HG02759 (cell line): ENCODE data around the gene DIP2C.

Source experiments
- ATAC-seq: cut with Tn5 transposase; IDR thresholded peaks from one replicate; pipeline ENCODE4 v1.9.1; 2021; ENCODE audit warnings: mild to moderate bottlenecking, moderate library complexity; ENCODE audit not compliant: unreplicated experiment

The DIP2C gene

DNA sequence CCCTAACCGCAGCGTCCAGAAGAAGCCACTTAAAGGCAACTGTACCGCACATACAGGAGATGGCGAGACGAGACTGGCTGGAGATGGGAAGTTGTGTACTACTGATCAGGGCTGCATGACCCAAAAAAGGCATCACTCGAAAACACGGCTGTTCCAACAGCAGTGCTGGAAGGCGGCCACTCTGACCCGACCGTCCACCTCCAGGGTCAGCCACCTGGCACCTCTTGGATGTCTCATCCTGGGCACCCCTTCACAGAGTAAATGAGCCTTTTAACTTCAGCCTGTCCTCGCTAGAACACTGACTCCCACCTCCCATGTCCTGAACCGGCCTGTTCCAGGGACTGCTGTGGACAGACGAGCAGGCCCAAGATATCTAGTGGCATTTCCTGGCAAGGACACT, 180.7 kb downstream of the DIP2C start:
- ATAC-seq = no peak

GRCh38 chr10:507908-508444, 181.5 kb downstream of the DIP2C start:
- ATAC-seq = no peak

DNA sequence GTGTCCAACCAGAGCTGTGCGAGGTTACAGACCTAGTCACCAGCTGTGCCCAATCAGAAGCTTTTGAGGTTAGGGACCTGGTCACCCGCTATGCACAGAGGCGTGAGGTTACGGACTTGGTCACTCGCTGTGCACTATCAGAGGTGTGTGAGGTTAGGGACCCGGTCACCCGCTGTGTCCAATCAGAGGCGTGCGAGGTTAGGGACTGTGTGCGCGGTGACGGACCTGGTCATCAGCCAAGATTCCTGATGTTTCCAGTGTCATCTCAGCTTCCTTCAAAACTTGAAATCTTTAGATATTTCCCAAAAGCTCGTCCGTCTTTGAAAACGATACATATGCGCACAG, 182.1 kb downstream of the DIP2C start:
- ATAC-seq = no peak

- ATAC-seq = no peak
Measured at GRCh38 chr10:506451-507354, 182.8 kb downstream of the DIP2C start.

DNA sequence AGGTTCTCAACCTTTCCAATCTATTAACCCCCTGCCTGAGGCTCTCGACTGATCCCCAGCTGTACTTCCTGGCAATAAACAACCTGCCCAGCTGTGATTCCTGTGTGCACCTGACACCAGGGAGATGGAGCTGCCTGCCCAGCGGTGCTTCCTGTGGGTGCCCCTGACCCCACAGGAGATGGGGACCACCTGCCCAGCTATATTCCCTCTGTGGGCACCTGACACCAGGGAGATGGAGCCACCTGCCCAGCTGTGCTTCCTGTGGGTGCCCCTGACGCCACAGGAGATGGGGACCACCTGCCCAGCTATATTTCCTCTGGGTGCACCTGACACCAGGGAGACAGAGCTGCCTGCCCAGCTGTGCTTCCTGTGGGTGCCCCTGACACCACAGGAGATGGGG, 184.0 kb downstream of the DIP2C start:
- ATAC-seq = no peak

- ATAC-seq = no peak
Measured at GRCh38 chr10:504806-505205, 184.7 kb downstream of the DIP2C start.

- ATAC-seq = no peak
Measured at GRCh38 chr10:504121-504611, 185.3 kb downstream of the DIP2C start.

DNA sequence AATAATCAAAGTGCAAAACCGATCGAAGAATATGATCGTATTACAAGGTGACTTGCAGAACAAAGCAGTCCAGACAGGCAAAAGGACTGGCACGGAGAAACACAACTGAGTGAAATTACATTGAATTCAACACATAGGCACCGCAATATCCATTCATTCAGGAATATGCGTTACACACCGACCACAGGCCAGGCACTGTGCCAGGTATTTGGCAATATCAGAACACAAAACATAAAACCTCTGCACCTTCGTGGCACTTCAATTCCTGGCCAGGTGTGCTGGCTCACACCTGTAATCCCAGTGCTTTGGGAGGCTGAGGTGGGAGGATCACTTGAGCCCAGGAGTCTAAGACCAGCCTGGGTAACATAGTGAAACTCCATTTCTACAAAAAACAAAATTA, 187.9 kb downstream of the DIP2C start:
- no peak for ATAC-seq

GRCh38 chr10:500876-501275, 188.6 kb downstream of the DIP2C start:
- ATAC-seq = no peak

DNA sequence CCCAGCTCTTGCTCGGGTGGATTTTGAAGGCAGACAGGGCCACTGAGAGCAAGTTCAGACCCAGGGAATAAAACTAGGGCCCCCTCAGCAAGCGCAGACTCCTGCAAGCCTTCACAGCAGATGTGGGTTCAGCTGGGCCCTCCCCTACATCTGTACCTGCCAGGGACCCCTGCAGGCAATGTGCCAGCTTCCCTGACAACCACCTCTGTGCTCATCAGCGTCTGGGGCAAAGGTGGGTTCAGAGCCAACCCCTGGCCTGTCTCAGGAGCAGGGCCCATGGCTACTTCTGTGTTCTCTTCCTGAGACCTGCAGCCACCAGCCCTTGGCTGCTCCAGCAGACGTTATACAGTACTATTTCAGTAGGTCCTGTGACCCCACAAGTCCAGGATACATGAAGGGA, 189.5 kb downstream of the DIP2C start:
- ATAC-seq = no peak

DNA sequence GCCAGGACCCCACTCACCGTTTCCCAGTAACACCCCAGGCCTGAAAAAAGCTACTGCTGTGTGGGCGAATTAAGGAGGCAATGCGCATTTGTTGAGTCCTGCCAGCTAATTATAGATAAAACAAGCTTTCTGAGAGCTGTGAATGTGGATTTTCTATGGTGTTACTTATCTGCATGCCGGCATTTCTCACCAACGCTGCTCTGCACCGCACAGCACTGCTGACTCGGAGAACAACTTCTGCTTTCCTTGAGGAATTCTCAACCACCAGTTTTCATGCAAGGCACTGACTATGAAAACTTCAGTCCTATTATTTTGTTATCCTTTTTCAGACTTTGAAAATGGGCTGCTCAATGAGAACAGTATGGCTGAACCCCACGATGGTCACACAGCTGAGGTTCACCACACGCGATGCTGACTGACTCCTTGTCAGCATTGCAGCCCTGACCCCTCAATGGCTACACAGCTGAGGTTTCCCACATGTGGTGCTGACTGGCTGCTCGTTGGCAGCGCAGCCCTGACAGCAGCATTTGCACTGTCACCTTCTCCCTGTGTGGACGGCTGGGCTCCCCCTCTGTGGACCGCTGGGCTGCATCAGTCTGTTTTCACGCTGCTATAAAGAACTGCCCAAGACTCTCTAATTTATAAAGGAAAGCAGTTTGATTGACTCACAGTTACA, 190.6 kb downstream of the DIP2C start:
- ATAC-seq = no peak

DNA sequence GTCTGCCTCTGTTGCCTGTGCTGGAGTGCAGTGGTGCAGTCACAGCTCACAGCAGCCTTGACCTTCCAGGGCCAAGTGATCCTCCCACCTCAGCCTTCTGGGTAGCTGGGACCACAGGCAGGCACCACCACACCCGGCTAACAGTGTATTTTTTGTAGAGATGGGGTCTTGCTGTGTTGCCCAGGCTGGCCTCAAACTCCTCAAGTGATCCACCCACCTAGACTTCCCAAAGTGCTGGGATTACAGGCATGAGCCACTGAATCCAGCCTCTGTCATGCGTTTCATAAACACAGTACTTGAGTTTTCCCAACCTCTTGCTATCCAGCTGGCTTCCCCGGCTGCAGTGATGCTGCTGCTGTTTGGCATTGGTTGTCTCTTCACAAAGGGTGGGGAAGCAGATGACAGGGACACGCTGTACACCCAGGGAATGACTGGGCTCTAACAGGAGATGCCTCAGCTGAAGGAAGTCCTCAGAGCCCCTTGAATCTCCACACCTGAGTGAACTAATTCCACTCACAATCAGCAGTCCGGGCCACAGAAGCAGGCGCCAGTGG, 191.5 kb downstream of the DIP2C start:
- ATAC-seq = no peak

DNA sequence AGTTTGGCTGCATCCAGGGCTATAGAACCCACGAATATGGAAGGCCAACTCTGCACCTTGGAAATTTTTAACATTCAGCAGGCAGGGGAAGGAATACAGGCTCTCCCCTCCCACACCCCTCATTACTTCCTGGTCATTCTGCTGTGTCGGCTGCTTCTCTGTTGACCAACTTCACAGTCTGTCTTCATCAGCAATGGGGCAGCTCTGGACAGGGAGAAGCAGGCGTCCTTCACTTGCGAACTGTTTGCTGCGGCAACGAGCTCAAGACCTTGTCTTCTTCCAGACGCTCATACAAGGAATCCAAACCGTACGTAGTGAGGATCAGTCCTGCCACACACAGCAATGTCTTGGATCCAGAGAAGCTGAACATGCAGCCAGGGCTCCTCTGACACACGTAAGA, 192.2 kb downstream of the DIP2C start:
- no peak for ATAC-seq

DNA sequence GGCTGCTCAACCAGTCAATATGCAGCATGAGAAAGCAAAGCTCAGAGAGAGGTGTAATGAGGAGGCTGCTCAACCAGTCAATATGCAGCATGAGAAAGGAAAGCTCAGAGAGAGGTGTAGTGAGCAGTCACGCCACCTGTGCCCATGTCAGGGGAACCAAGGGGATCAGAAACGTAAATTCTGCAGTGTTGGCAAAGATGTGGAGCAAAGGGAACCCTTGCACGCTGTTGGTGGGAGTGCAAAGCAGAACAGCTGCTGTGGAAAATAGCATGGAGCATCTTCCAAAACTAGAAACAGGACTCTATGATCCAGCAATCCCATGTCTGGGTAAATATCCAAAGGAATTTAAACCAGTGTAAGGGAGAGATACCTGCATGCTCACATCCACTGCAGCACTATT, 194.9 kb downstream of the DIP2C start:
- ATAC-seq = no peak

DNA sequence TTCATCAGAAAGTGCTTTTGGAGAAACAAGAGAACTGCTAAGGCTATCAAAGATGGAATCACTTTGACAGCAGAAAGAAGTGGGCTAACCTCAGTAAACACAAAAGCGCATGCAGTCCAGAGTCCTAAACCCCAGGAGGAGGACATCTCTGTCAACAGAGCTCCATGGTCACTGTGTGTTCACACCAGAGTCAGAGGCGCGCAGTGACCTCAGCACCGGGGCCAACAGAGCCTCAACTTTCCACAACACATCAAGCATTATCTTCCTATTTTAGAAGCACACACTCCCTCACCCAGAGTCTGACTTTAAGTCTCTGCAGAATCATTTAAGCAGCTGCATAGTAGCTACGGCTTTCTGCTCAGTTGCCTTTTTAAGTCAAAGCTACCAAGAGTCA, 195.3 kb downstream of the DIP2C start:
- no peak for ATAC-seq

DNA sequence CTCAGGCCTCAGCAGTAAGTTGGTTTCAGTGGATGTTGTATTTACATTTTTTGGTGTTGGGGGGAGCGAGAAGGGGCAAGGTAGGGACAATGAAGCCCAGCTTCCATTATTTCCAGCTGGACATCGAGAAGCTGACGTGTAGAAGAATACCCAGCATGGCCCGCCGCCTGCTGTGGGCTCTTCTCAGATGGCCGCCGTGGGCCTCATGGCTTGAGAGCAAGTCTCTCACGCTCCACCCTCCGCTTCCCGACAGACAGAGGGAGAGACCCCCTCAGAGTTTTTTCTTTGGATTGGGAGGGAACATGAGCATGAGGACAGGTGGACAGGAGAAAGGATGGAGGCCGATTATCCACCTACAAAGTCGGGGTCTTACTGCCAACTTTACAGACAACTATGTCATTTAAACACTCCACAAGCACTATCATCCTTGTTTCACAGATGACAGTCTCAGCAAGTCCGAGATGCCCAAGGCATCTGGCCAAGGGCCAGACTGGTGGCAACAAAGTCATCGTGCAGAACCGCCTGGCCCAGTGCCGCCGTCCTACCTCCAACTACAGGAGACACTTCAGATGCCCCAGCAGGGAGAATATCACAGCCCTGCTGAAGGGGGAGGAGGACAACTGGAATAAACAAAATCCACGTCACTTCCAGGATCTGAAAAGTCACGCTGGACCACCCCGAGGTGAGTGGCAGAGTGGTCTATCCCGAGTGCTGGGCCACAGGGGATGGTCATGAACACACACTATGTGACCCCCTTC, 195.9 kb downstream of the DIP2C start:
- ATAC-seq = no peak

DNA sequence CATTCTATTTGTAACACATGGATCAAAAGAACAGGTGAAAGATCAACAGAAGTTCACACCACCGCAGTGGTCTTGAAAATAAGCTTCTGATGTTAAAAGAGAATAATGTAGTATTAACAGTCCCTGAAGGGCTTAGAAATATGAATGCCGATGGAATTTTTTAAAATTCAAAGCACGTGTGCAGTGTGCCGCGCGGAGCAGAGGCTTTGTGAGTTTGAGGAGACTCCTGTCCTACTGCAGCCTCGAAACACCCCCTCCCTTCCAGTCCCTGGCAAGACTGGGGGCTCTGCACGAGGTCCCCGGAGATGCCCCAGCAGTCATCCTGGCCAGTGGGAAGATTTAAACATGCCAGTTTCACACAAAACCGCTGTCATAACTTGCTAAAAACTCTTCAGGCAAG, 196.6 kb downstream of the DIP2C start:
- no peak for ATAC-seq

DNA sequence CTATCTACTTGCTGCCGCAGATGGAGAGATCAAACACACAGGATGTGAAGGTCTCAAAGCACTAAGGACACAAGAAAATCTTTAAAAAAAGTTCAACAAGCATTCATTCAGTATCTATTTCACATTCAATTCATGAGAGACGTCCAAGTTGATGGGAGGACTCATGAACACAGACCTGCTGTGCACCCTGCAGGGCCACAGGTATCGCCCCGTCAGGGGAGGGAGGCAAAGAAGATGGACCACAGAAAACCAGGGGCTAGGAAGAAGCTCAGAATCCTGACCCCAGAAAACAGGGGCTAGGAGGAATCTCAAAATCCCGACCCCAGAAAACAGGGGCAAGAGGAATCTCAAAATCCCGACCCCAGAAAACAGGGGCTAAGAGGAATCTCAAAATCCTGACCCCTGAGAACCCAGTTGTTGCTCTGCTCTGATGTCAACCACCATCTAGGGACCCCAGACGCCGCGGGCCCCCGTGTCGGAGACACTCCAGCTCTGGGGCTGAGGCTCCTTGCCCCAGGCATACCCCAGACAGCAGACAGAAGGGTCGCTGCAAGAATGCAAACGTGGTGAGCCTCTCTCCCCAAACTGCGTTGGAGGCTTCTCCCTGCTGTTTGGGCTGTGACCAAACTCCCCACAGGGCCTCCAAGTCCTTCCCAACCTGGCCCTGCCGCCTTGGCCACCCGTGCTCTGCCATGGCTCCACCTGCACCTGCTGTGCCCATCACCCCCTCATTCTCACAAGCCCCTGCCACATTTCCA, 197.6 kb downstream of the DIP2C start:
- ATAC-seq = no peak

- no peak for ATAC-seq
Measured at GRCh38 chr10:490891-491571, 198.4 kb downstream of the DIP2C start.

GRCh38 chr10:490256-490655, 199.2 kb downstream of the DIP2C start:
- ATAC-seq = no peak
